Gastroesophageal sphincter (tissue), 4 donors: ENCODE data around the gene MRE11. TPM values are rescaled to one million over a fixed set of nuclear protein-coding genes. Genes with fewer than 3 reads are reported as not detected.

Experiments
- ATAC-seq: fragments of 150-250 bp; one replicate; pipeline ENCODE4 v1.9.1; 2016; ENCODE audit warnings: mild to moderate bottlenecking, moderate library complexity
- H3K27ac ChIP-seq, 4 donors: fragments of 200-600 bp; sonication (generic) in 3 of 4; 1 replicate in 3 of 4; 2 replicates in 1 of 4; pipeline ENCODE4 v1.5.1; 2016 to 2019
- H3K27me3 ChIP-seq: fragments of 200-600 bp; sonication (generic); one replicate; pipeline ENCODE4 v1.5.1; 2019
- H3K36me3 ChIP-seq, 2 donors: fragments of 200-600 bp; sonication (generic); one replicate each; pipeline ENCODE4 v1.5.1; 2019; ENCODE audit warnings: control low read depth in 1 of 2
- H3K4me1 ChIP-seq, 3 donors: fragments of 200-600 bp; sonication (generic); 1 replicate in 2 of 3; 2 replicates in 1 of 3; pipeline ENCODE4 v1.5.1; 2016 to 2019; ENCODE audit warnings: control low read depth in 2 of 3
- H3K4me3 ChIP-seq, 2 donors: fragments of 200-600 bp; sonication (generic); one replicate each; pipeline ENCODE4 v1.5.1; 2019; ENCODE audit warnings: mild to moderate bottlenecking in 1 of 2, moderate library complexity in 1 of 2
- H3K9me3 ChIP-seq, 3 donors: fragments of 200-600 bp; sonication (generic); one replicate each; pipeline ENCODE4 v1.5.1; 2017 to 2019; ENCODE audit warnings: control low read depth in 2 of 3
- EP300 ChIP-seq: sonication (generic); formaldehyde crosslinking; IDR thresholded peaks from one replicate; pipeline ENCODE4 v1.6.1; 2017; ENCODE audit warnings: antibody characterized with exemption, mild to moderate bottlenecking
- POLR2A ChIP-seq, 2 donors: fragments of 450-650 bp; IDR thresholded peaks; one replicate each; pipeline ENCODE4 v1.6.1; 2017; ENCODE audit warnings: antibody characterized with exemption in 2 of 2, mild to moderate bottlenecking in 2 of 2, moderate library complexity in 1 of 2
- POLR2AphosphoS5 ChIP-seq: sonication (generic); formaldehyde crosslinking; IDR thresholded peaks from one replicate; pipeline ENCODE4 v1.6.1; 2017; ENCODE audit warnings: antibody characterized with exemption
- whole genome bisulfite sequencing, 2 donors: methylation state at CpG; one replicate each; pipeline ENCODE4 v1.1.5; 2018; ENCODE audit warnings: low coverage in 1 of 2; 5-methylcytosine and 5-hydroxymethylcytosine counted together
- total RNA-seq, 4 donors: library from RNA; depleted of rRNA; stranded (reverse); fragments of >200 nt; gene quantifications; one replicate each; pipeline ENCODE4 v1.1.0, GENCODE V29; 2016
- TF ChIP-seq, protein P1 (sequence below), 4 experiments: fragments of 200-600 bp in 2 of 4; fragments of 450-650 bp in 2 of 4; sonication (generic) in 1 of 4; IDR thresholded peaks; one replicate each; pipeline ENCODE4 v1.5.1; 2017 to 2019; ENCODE audit warnings: antibody characterized with exemption in 4 of 4, mild to moderate bottlenecking in 2 of 4, moderate library complexity in 2 of 4

Gene MRE11
- total RNA-seq, 4 donors from 2014 or later: 13.8 to 15.9 (median 14.5) TPM

DNA sequence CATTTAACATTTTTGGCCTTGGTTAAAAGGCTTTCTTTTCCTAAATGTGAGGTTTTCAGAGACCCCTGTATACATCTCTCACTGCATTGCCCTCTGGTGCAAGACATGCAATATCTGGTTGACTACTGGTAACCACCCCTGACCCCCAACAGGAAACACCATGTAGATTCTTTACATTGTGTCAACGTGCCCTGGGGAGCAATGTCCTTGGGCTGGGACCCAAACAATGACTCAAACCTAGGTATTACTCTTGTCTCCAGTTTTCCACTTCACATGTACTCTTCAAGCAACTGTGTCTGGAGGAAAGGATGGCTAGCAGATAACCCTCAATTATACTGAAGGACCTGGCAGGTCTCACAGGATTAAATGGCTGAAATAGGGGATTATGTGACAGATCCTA is 91.3 kb downstream of the MRE11 start:
- Histone ChIP-seq H3K4me1 (peaks cover 0 to 14% (median 0%) of the 10 kb centered on the region in 3 donors), H3K9me3 (no peaks in the 10 kb centered on the region), H3K27ac (no peak overlapping the region), H3K4me3 (no peak overlapping the region), H3K27me3 (peaks cover 59% of the 10 kb centered on the region), H3K36me3 (no peaks in the 10 kb centered on the region)
- ATAC-seq: no peak
- 30 to 33% methylated on average over 1 of the region's 1 CpG for WGBS, 2 donors
- TF ChIP-seq POLR2AphosphoS5 (no peak), POLR2A (IDR thresholded peaks at IDR 0.05) (no peak), EP300 (no peak)
- TF ChIP-seq, protein P1, sequence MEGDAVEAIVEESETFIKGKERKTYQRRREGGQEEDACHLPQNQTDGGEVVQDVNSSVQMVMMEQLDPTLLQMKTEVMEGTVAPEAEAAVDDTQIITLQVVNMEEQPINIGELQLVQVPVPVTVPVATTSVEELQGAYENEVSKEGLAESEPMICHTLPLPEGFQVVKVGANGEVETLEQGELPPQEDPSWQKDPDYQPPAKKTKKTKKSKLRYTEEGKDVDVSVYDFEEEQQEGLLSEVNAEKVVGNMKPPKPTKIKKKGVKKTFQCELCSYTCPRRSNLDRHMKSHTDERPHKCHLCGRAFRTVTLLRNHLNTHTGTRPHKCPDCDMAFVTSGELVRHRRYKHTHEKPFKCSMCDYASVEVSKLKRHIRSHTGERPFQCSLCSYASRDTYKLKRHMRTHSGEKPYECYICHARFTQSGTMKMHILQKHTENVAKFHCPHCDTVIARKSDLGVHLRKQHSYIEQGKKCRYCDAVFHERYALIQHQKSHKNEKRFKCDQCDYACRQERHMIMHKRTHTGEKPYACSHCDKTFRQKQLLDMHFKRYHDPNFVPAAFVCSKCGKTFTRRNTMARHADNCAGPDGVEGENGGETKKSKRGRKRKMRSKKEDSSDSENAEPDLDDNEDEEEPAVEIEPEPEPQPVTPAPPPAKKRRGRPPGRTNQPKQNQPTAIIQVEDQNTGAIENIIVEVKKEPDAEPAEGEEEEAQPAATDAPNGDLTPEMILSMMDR (IDR thresholded peaks at IDR 0.05): no peak

GRCh38 chr11:94401773-94402265 is 91.8 kb downstream of the MRE11 start:
- Histone ChIP-seq H3K36me3 (no peaks in the 10 kb centered on the region), H3K27ac (no peak overlapping the region), H3K4me3 (peak overlapping the region in 1 of 2 donors; percentile 43), H3K4me1 (peaks cover 0 to 14% (median 0%) of the 10 kb centered on the region in 3 donors), H3K9me3 (no peaks in the 10 kb centered on the region), H3K27me3 (peaks cover 59% of the 10 kb centered on the region)
- TF ChIP-seq POLR2AphosphoS5 (no peak), EP300 (no peak), POLR2A (IDR thresholded peaks at IDR 0.05) (no peak)
- TF ChIP-seq, protein P1 (IDR thresholded peaks at IDR 0.05): no peak
- WGBS, 2 donors: 20 to 22% methylated on average over 6 to 9 of the region's 10 CpGs
- ATAC-seq: no peak

- H3K4me3 ChIP-seq: peak within 1 kb of the TSS in 1 of 2 donors; percentile 43
- peaks cover 0 to 14% (median 0%) of the 10 kb centered on the region in 3 donors for H3K4me1 ChIP-seq
- ATAC-seq: no peak
- 9 to 12% methylated on average over 12 to 16 of the region's 73 CpGs for WGBS, 2 donors
- peaks cover 59% of the 10 kb centered on the region for H3K27me3 ChIP-seq
- no peaks in the 10 kb centered on the region for H3K36me3 ChIP-seq
- TF ChIP-seq POLR2A (IDR thresholded peaks at IDR 0.05): no peak
- TF ChIP-seq POLR2AphosphoS5: no peak
- TF ChIP-seq, protein P1 (IDR thresholded peaks at IDR 0.05): no peak
- no peak for TF ChIP-seq EP300
- H3K27ac ChIP-seq: no peak within 1 kb of the TSS
- H3K9me3 ChIP-seq: no peaks in the 10 kb centered on the region
Observed at GRCh38 chr11:94400839-94401772, 92.5 kb downstream of the MRE11 start, which contains the start of gene GPR83. Gene GPR83, minus strand, starts transcription at chr11:94401419. Its CDS starts 172 bp downstream, at chr11:94401247.

DNA sequence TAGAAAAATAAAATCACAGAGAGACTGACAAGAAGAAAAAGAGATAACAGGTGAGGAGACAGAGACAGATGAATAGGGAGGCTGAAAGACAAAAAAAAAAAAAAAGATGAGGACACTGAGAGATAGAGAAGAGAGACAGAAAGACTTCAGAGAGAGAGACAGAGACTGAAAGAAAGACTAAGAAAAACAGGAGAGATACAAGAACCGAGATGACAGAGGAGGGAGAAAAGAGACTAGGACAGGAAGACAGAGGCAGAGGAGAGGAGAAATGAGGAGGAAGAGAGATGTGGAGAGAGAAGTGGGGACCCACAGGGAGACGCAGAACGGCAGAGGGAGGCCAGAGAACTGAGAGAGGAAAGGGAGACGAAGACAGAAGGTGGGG is 93.2 kb downstream of the MRE11 start:
- H3K9me3 ChIP-seq: no peaks in the 10 kb centered on the region
- peaks cover 0 to 14% (median 0%) of the 10 kb centered on the region in 3 donors for H3K4me1 ChIP-seq

More for the DNA sequence above, 93.2 kb downstream of the MRE11 start:
- no peak overlapping the region for H3K27ac ChIP-seq
- ATAC-seq: no peak
- peak overlapping the region in 1 of 2 donors; percentile 43 for H3K4me3 ChIP-seq
- H3K27me3 ChIP-seq: peaks cover 59% of the 10 kb centered on the region
- TF ChIP-seq, protein P1 (IDR thresholded peaks at IDR 0.05): no peak
- TF ChIP-seq POLR2AphosphoS5 (no peak), POLR2A (IDR thresholded peaks at IDR 0.05) (no peak), EP300 (no peak)
- H3K36me3 ChIP-seq: no peaks in the 10 kb centered on the region
- 12 to 21% methylated on average over 4 of the region's 4 CpGs for WGBS, 2 donors
